H1 (cell line): Measurements from ENCODE around the gene STIMATE. TPM values are rescaled to one million over a fixed set of nuclear protein-coding genes. Genes with fewer than 3 reads are reported as not detected.

ENCODE experiments used
- CHD7 ChIP-seq: fragments of 300-600 bp; sonication (generic); IDR thresholded peaks from 2 replicates; pipeline ENCODE4 v1.7.1; 2012; ENCODE audit warnings: low read length, moderate library complexity, mild to moderate bottlenecking, inconsistent platforms; ENCODE audit not compliant: insufficient replicate concordance
- polyA plus RNA-seq, 7 experiments: library from polyadenylated mRNA; depleted of rRNA in 3 of 7; stranded (reverse) in 5 of 7; unstranded in 2 of 7; fragments of >200 nt in 5 of 7; fragments of 200-250 nt in 2 of 7; gene quantifications; 1 replicate in 5 of 7; 2 replicates in 1 of 7; 4 replicates in 1 of 7; pipeline versions ENCODE4 v1.2.1 to v1.2.3, GENCODE V29; 2011 to 2013; ENCODE audit warnings: missing spikeins in 2 of 7, mixed read lengths in 2 of 7
- total RNA-seq: library from RNA; stranded (reverse); fragmentation: NEBNext Ultra II Directional; extraction: Animal tissue kit (Norgen Biotek cat#: 25700); gene quantifications from 2 replicates; pipeline ENCODE4 v1.2.1, GENCODE V29; 2021

STIMATE gene
- total and polyA plus RNA-seq, 2 of the 8 experiments (the other 6 are each of a cell fraction or from before 2014, with no cell fraction given): 17.5 to 22.1 TPM

GRCh38 chr3:52897130-52898122 is at the start of gene STIMATE (continued):
- TF ChIP-seq CHD7: no peak
